Thymus (tissue), 11 donors: ENCODE measurements around the gene SHISA2. TPM values are rescaled to one million over a fixed set of nuclear protein-coding genes. Genes with fewer than 3 reads are reported as not detected.
A peak's percentile ranks its signal among the peaks of the same experiment; 100 is the strongest.

ENCODE experiments used
- DNase-seq, 9 donors: peaks; one replicate each; pipeline ENCODE4 v3.0.0-alpha.2; 2013; ENCODE audit warnings: low spot score in 9 of 9, low read depth in 6 of 9, missing footprints in 1 of 9
- H3K27ac ChIP-seq, 2 donors: one replicate each; pipeline ENCODE4 v1.5.1; 2013; ENCODE audit warnings: control low read depth in 1 of 2, low read depth in 1 of 2, low read length in 1 of 2, mild to moderate bottlenecking in 1 of 2, moderate library complexity in 1 of 2
- H3K27me3 ChIP-seq, 2 donors: one replicate each; pipeline ENCODE4 v1.5.1; 2013; ENCODE audit warnings: low read length in 1 of 2; ENCODE audit not compliant: control insufficient read depth in 2 of 2, insufficient read depth in 1 of 2
- H3K36me3 ChIP-seq, 2 donors: one replicate each; pipeline ENCODE4 v1.5.1; 2013; ENCODE audit warnings: low read length in 1 of 2, mild to moderate bottlenecking in 1 of 2, moderate library complexity in 1 of 2; ENCODE audit not compliant: control insufficient read depth in 2 of 2, insufficient read depth in 2 of 2
- H3K4me1 ChIP-seq, 2 donors: one replicate each; pipeline ENCODE4 v1.5.1; 2013; ENCODE audit warnings: low read length in 2 of 2; ENCODE audit not compliant: control insufficient read depth in 2 of 2, insufficient read depth in 2 of 2
- H3K4me3 ChIP-seq, 2 donors: one replicate each; pipeline ENCODE4 v1.5.1; 2013; ENCODE audit warnings: low read length in 2 of 2, control low read depth in 1 of 2, mild to moderate bottlenecking in 1 of 2
- H3K9me3 ChIP-seq, 2 donors: one replicate each; pipeline ENCODE4 v1.5.1; 2013; ENCODE audit warnings: low read length in 1 of 2, mild to moderate bottlenecking in 1 of 2; ENCODE audit not compliant: control insufficient read depth in 2 of 2, insufficient read depth in 1 of 2
- WGBS: extraction: QIAGEN DNeasy Blood & Tissue Kit; methylation state at CpG from one replicate; pipeline ENCODE4 v1.1.7; 2013; 5-methylcytosine and 5-hydroxymethylcytosine counted together
- polyA plus RNA-seq: library from polyadenylated mRNA; stranded (reverse); fragments of 200-250 nt; gene quantifications from one replicate; pipeline ENCODE4 v1.2.3, GENCODE V29; 2013
- total RNA-seq: library from RNA; stranded (reverse); fragments of 120-200 nt; gene quantifications from one replicate; pipeline ENCODE4 v1.2.4, GENCODE V29; 2013
- donor health status: healthy.

SHISA2 gene
- total and polyA plus RNA-seq, 2 donors: 7.1 to 9.0 TPM

GRCh38 chr13:26053418-26053980, 1.7 kb upstream of the SHISA2 start:
- peaks cover 0 to 16% of the 10 kb centered on the region in 2 donors for H3K4me1 ChIP-seq
- no peaks in the 10 kb centered on the region for H3K9me3 ChIP-seq
- H3K36me3 ChIP-seq: no peaks in the 10 kb centered on the region
- no peak overlapping the region for H3K27ac ChIP-seq
- no peak for DNase-seq
- peaks cover 35 to 52% of the 10 kb centered on the region in 2 donors for H3K27me3 ChIP-seq
- WGBS: 85% methylated on average over 6 of the region's 6 CpGs
- H3K4me3 ChIP-seq: no peak overlapping the region

DNA sequence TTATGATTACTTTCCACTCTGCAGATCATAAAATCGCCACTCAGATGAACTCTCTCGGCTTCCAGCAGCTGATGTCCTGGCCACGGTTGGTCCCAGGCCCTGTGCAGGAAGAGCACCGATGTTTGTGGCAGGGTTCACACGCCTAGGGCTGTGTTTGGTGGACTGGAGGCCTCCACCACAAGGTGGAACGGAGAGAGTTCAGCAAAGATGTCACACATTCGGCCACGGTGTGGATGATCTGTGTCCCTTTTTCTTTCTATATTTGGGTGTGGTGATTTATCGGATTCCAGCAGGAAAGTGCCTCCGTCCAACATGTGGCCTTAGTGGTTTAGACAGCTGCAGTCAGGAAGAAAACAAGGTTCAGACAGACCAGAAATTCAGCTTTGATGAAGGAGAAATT, 521 bp upstream of the SHISA2 start:
- 67% methylated on average over 10 of the region's 10 CpGs for WGBS
- Histone ChIP-seq H3K9me3 (no peaks in the 10 kb centered on the region), H3K27me3 (peaks cover 39 to 63% of the 10 kb centered on the region in 2 donors), H3K27ac (no peak overlapping the region), H3K36me3 (no peaks in the 10 kb centered on the region), H3K4me3 (no peak overlapping the region), H3K4me1 (peaks cover 0 to 16% of the 10 kb centered on the region in 2 donors)
- DNase-seq: no peak

GRCh38 chr13:26051231-26051656, 572 bp downstream of the SHISA2 start:
- Histone ChIP-seq H3K9me3 (no peaks in the 10 kb centered on the region), H3K4me1 (peaks cover 0 to 16% of the 10 kb centered on the region in 2 donors), H3K27ac (peak overlapping the region in 1 of 2 donors; percentile 42), H3K27me3 (peaks cover 39 to 69% of the 10 kb centered on the region in 2 donors), H3K36me3 (no peaks in the 10 kb centered on the region), H3K4me3 (peak overlapping the region; percentile 30 to 50)
- WGBS: 4% methylated on average over 45 of the region's 45 CpGs
- peak in 1 of 9 donors; percentile 20 for DNase-seq

GRCh38 chr13:26050568-26051230, 1.1 kb downstream of the SHISA2 start:
- Histone ChIP-seq H3K27me3 (peaks cover 39 to 69% of the 10 kb centered on the region in 2 donors), H3K36me3 (no peaks in the 10 kb centered on the region), H3K4me3 (peak overlapping the region; percentile 34 to 50), H3K9me3 (no peaks in the 10 kb centered on the region), H3K27ac (no peak overlapping the region), H3K4me1 (peaks cover 0 to 16% of the 10 kb centered on the region in 2 donors)
- peak in 2 of 9 donors; percentile 16 to 24 for DNase-seq
- WGBS: 6% methylated on average over 82 of the region's 82 CpGs

GRCh38 chr13:26048741-26049140, 3.1 kb downstream of the SHISA2 start:
- Histone ChIP-seq H3K27me3 (peaks cover 39 to 68% of the 10 kb centered on the region in 2 donors), H3K9me3 (no peaks in the 10 kb centered on the region), H3K36me3 (no peaks in the 10 kb centered on the region), H3K27ac (no peak overlapping the region), H3K4me1 (peaks cover 0 to 16% of the 10 kb centered on the region in 2 donors), H3K4me3 (no peak overlapping the region)
- no peak for DNase-seq
- WGBS: 82% methylated on average over 4 of the region's 4 CpGs

DNA sequence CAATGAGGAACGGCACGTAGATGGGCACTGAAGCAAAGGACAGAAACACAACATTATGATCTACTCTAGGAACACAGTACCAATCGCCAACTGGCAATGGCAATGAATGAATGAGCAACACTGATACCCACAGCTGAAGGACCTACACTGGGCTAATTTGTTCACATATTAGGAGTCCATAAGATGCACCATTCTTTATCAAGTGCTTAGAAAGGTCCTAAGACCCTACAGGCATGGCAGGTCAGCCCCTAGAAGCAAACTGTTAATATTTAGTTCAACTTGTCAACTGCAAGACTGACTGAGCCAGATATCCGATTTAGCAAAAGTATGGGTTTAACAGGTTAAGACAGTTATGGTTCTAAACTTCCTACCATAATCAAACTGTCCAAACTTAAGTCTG, 4.8 kb downstream of the SHISA2 start:
- Histone ChIP-seq H3K4me3 (no peak overlapping the region), H3K36me3 (no peaks in the 10 kb centered on the region), H3K27ac (no peak overlapping the region), H3K9me3 (no peaks in the 10 kb centered on the region), H3K4me1 (peaks cover 0 to 16% of the 10 kb centered on the region in 2 donors), H3K27me3 (peaks cover 37 to 52% of the 10 kb centered on the region in 2 donors)
- WGBS: 95% methylated on average over 4 of the region's 4 CpGs
- no peak for DNase-seq

DNA sequence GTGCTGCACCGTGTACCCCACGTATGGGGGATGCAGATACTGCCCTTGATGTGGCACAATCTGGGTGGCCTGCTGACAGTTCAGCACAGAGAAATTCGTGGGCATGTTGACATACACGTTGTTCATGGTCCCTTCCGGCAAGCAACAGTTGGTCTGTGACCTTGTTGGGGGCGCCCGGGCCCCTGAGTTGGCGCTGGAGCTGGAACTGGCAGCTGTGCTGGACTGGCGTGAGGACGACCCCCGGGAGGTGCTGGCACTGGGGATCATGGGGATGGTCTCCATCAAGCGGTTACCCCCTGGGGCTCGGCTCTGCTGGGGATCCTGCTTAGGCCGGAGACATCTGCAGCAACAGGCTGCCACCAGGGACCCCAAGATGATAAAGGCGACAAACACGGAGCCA, 5.2 kb downstream of the SHISA2 start:
- peaks cover 34 to 48% of the 10 kb centered on the region in 2 donors for H3K27me3 ChIP-seq
- H3K4me1 ChIP-seq: peaks cover 0 to 16% of the 10 kb centered on the region in 2 donors
- 95% methylated on average over 16 of the region's 16 CpGs for WGBS
- no peaks in the 10 kb centered on the region for H3K36me3 ChIP-seq
- no peak overlapping the region for H3K4me3 ChIP-seq
- no peaks in the 10 kb centered on the region for H3K9me3 ChIP-seq
- H3K27ac ChIP-seq: no peak overlapping the region
- DNase-seq: no peak

GRCh38 chr13:26045142-26045541, 6.7 kb downstream of the SHISA2 start:
- no peak overlapping the region for H3K4me3 ChIP-seq
- H3K9me3 ChIP-seq: no peaks in the 10 kb centered on the region
- H3K27me3 ChIP-seq: peaks cover 19 to 33% of the 10 kb centered on the region in 2 donors
- H3K36me3 ChIP-seq: no peaks in the 10 kb centered on the region
- peaks cover 0 to 9% of the 10 kb centered on the region in 2 donors for H3K4me1 ChIP-seq
- H3K27ac ChIP-seq: no peak overlapping the region
- peak in 1 of 9 donors; percentile 7 for DNase-seq
- 38% methylated on average over 2 of the region's 2 CpGs for WGBS

- WGBS: 95% methylated on average over 1 of the region's 1 CpG
Observed at GRCh38 chr13:26042785-26043184, 9.0 kb downstream of the SHISA2 start.

More at GRCh38 chr13:26042785-26043184, 9.0 kb downstream of the SHISA2 start:
- Histone ChIP-seq H3K4me3 (no peak overlapping the region), H3K36me3 (no peaks in the 10 kb centered on the region), H3K4me1 (no peaks in the 10 kb centered on the region), H3K9me3 (no peaks in the 10 kb centered on the region), H3K27ac (no peak overlapping the region), H3K27me3 (peaks cover 0 to 10% of the 10 kb centered on the region in 2 donors)
- DNase-seq: no peak
